HepG2 (cell line): Measurements from ENCODE around the gene ISY1. TPM values are rescaled to one million over a fixed set of nuclear protein-coding genes. Genes with fewer than 3 reads are reported as not detected.

Source experiments
- ATAC-seq: fragments of 200-7000 bp; cut with Tn5 transposase; 3 replicates; pipeline ENCODE4 v1.9.1; 2020; ENCODE audit warnings: mild to moderate bottlenecking, moderate library complexity
- BruUV-seq: library from RNA; stranded (reverse); fragments of 400-500 nt; replicated peaks from 2 replicates; lab custom pipeline; 2021; lab: Mats Ljungman, UMichigan
- CTCF ChIA-PET: fragments of 300-600 bp; formaldehyde crosslinking; extraction: SDS; loops from one replicate; lab custom pipeline; 2021; ENCODE audit warnings: low total read pairs, inconsistent platforms, low intra/inter-chr PET ratio; lab: Yijun Ruan, JAX
- POLR2A ChIA-PET: fragments of 350-600 bp; sonication (Branson Sonifier 250); formaldehyde crosslinking; loops from one replicate; lab custom pipeline; 2020; ENCODE audit warnings: antibody characterized with exemption, inconsistent platforms; lab: Yijun Ruan, JAX
- DNase-seq: peaks from one replicate; pipeline ENCODE4 v3.0.0-alpha.2; 2015; ENCODE audit warnings: low spot score
- FAIRE-seq: peaks from 3 replicates; lab custom pipeline; 2011; peaks lifted over from hg19 to GRCh38; lab: Jason Lieb, UNC
- H2AFZ ChIP-seq: one replicate; pipeline ENCODE4 v1.6.1; 2011; ENCODE audit warnings: low read length, inconsistent platforms
- H3K27ac ChIP-seq: fragments of 300-600 bp; 3 replicates; pipeline ENCODE4 v1.8.0; 2011; ENCODE audit warnings: mixed run types, mild to moderate bottlenecking, mixed read lengths, low read length, inconsistent platforms; ENCODE audit not compliant: insufficient read depth; ENCODE audit errors: extremely low read length
- H3K27me3 ChIP-seq, 2 experiments: fragments of 200-600 bp in 1 of 2; 2 replicates in 1 of 2; 3 replicates in 1 of 2; pipeline versions ENCODE4 v1.6.0 to v1.8.0; 2011; ENCODE audit warnings: low read length in 2 of 2, mild to moderate bottlenecking in 2 of 2, moderate library complexity in 2 of 2, inconsistent platforms in 1 of 2; ENCODE audit not compliant: insufficient read depth in 2 of 2, control insufficient read depth in 1 of 2
- H3K36me3 ChIP-seq, 2 experiments: fragments of 200-600 bp in 1 of 2; replicated peaks in 1 of 2; 2 replicates in 1 of 2; 3 replicates in 1 of 2; pipeline versions ENCODE4 v1.5.1 to v1.8.0; 2011; ENCODE audit warnings: low read length in 2 of 2, inconsistent platforms in 1 of 2; ENCODE audit not compliant: insufficient read depth in 2 of 2, control insufficient read depth in 1 of 2
- H3K4me1 ChIP-seq: 2 replicates; pipeline ENCODE4 v1.5.1; 2012; ENCODE audit warnings: low read length, inconsistent platforms; ENCODE audit not compliant: insufficient read depth
- H3K4me2 ChIP-seq: 2 replicates; pipeline ENCODE4 v1.6.0; 2011; ENCODE audit warnings: low read depth, low read length, inconsistent platforms
- H3K4me3 ChIP-seq, 3 experiments: fragments of 200-600 bp in 1 of 3; sonication (generic), shearing (Covaris generic) in 1 of 3; replicated peaks in 1 of 3; 2 replicates each; pipeline ENCODE4 v1.5.1; 2011 to 2016; ENCODE audit warnings: low read length in 3 of 3, inconsistent platforms in 2 of 3, low read depth in 2 of 3, mild to moderate bottlenecking in 2 of 3, control low read depth in 1 of 3, mixed read lengths in 1 of 3; ENCODE audit not compliant: insufficient read depth in 1 of 3
- H3K79me2 ChIP-seq: one replicate; pipeline ENCODE4 v1.6.1; 2011; ENCODE audit warnings: low read length, inconsistent platforms; ENCODE audit not compliant: insufficient read depth
- H3K9ac ChIP-seq: 2 replicates; pipeline ENCODE4 v1.6.0; 2011; ENCODE audit warnings: mild to moderate bottlenecking, low read depth, low read length, inconsistent platforms; ENCODE audit not compliant: insufficient read depth
- H3K9me3 ChIP-seq: 2 replicates; pipeline ENCODE4 v1.5.1; 2012; ENCODE audit warnings: mild to moderate bottlenecking, low read length
- H4K20me1 ChIP-seq: 2 replicates; pipeline ENCODE4 v1.6.0; 2011; ENCODE audit warnings: inconsistent platforms, mild to moderate bottlenecking, low read length, moderate library complexity; ENCODE audit not compliant: insufficient read depth
- FOXP4 ChIP-seq: sonication (generic); formaldehyde crosslinking; IDR thresholded peaks from 2 replicates; pipeline ENCODE4 v1.4.0; 2020; ENCODE audit warnings: missing genetic modification reagents
- KAT7 ChIP-seq: IDR thresholded peaks from 2 replicates; pipeline ENCODE4 v1.6.1; 2018; ENCODE audit warnings: borderline replicate concordance, missing compliant biosample characterization
- SIX4 ChIP-seq: sonication (generic); formaldehyde crosslinking; IDR thresholded peaks from 2 replicates; pipeline ENCODE4 v1.4.0; 2020; ENCODE audit warnings: missing genetic modification reagents
- SSRP1 ChIP-seq: IDR thresholded peaks from 2 replicates; pipeline ENCODE4 v1.6.1; 2016; ENCODE audit warnings: control low read depth
- ZBTB43 ChIP-seq: sonication (generic); formaldehyde crosslinking; conservative IDR thresholded peaks from 2 replicates; pipeline ENCODE4 v1.4.0; 2020; ENCODE audit warnings: missing genetic modification reagents
- ZC3H4 ChIP-seq: sonication (generic); formaldehyde crosslinking; IDR thresholded peaks from 2 replicates; pipeline ENCODE4 v1.4.0; 2020; ENCODE audit warnings: missing genetic modification reagents, borderline replicate concordance
- ZFP1 ChIP-seq: IDR thresholded peaks from 2 replicates; pipeline ENCODE4 v1.6.1; 2016
- ZNF160 ChIP-seq: sonication (generic); formaldehyde crosslinking; IDR thresholded peaks from 2 replicates; pipeline ENCODE4 v1.8.0; 2022; ENCODE audit warnings: mild to moderate bottlenecking, inconsistent platforms, missing genetic modification reagents
- ZNF276 ChIP-seq: sonication (generic); formaldehyde crosslinking; IDR thresholded peaks from 2 replicates; pipeline ENCODE4 v1.4.0; 2020; ENCODE audit warnings: mild to moderate bottlenecking, low read depth, missing genetic modification reagents
- ZNF382 ChIP-seq: sonication (generic); formaldehyde crosslinking; IDR thresholded peaks from 2 replicates; pipeline ENCODE4 v1.5.0; 2020; ENCODE audit warnings: missing genetic modification reagents, mild to moderate bottlenecking, borderline replicate concordance
- ZNF564 ChIP-seq: sonication (generic); formaldehyde crosslinking; IDR thresholded peaks from 2 replicates; pipeline ENCODE4 v1.8.1; 2023; ENCODE audit warnings: mild to moderate bottlenecking, missing genetic modification reagents
- ZNF567 ChIP-seq: sonication (generic); formaldehyde crosslinking; IDR thresholded peaks from 2 replicates; pipeline ENCODE4 v1.8.1; 2023; ENCODE audit warnings: mild to moderate bottlenecking, missing genetic modification reagents, borderline replicate concordance
- ZNF652 ChIP-seq: IDR thresholded peaks from 2 replicates; pipeline ENCODE4 v1.6.1; 2016; ENCODE audit warnings: low read depth, borderline replicate concordance
- ZNF780A ChIP-seq: sonication (generic); formaldehyde crosslinking; IDR thresholded peaks from 2 replicates; pipeline ENCODE4 v1.8.0; 2022; ENCODE audit warnings: mild to moderate bottlenecking, missing genetic modification reagents, moderate library complexity
- WGBS: methylation state at CpG from one replicate; pipeline ENCODE4 v1.1.6; 2017; ENCODE audit warnings: low lambda C conversion rate; 5-methylcytosine and 5-hydroxymethylcytosine counted together
- in situ Hi-C: cut with HindIII; loops from 2 replicates; pipeline ENCODE4 v1.10.0; 2017; ENCODE audit warnings: low pct_unique_long_range_greater_than_20kb; ENCODE audit not compliant: extremely low pct_ligation_motif_present
- intact Hi-C: fragments of 100-400 bp; cut with micrococcal nuclease; formaldehyde crosslinking; loops from one replicate; pipeline ENCODE4 v1.10.0; 2022; ENCODE audit not compliant: unreplicated experiment
- polyA plus RNA-seq, 8 experiments: library from polyadenylated mRNA; depleted of rRNA in 3 of 8; stranded (reverse) in 7 of 8; unstranded in 1 of 8; fragments of >200 nt; fragmentation: Illumina TruSeq in 4 of 8; extraction: Trizol in 4 of 8; gene quantifications; 2 replicates each; pipeline versions ENCODE4 v1.2.1 to v1.2.3, GENCODE V29; 2011 to 2016; ENCODE audit warnings: low read depth in 4 of 8, missing spikeins in 1 of 8, mixed read lengths in 1 of 8; ENCODE audit not compliant: insufficient read depth in 1 of 8
- total RNA-seq, 5 experiments: library from RNA; depleted of rRNA; stranded (reverse); fragments of >200 nt; fragmentation: Illumina TruSeq; extraction: Trizol; gene quantifications; 2 replicates each; pipeline ENCODE4 v1.2.3, GENCODE V29; 2016; ENCODE audit warnings: low read depth in 1 of 5

ISY1 gene
- total and polyA plus RNA-seq, 2 of the 13 experiments (the other 11 are each of a cell fraction or from before 2014, with no cell fraction given), result 21.0 to 39.1 TPM

GRCh38 chr3:129100274-129100673 is 60.6 kb downstream of the ISY1 start:
- Histone ChIP-seq H3K36me3 (peaks cover 9 to 26% of the 10 kb centered on the region in 2 experiments; a peak in 4 of 5 replicates), H3K4me3 (no peak overlapping the region), H3K79me2 (peaks cover 40% of the 10 kb centered on the region), H3K9ac (no peak overlapping the region), H3K27me3 (no peaks in the 10 kb centered on the region), H3K4me1 (no peaks in the 10 kb centered on the region), H3K27ac (no peak overlapping the region), H3K4me2 (no peak overlapping the region), H2AFZ (no peak overlapping the region), H3K9me3 (no peaks in the 10 kb centered on the region), H4K20me1 (peaks cover 33% of the 10 kb centered on the region; the same call in 1 of the 2 replicates)
- intact Hi-C loops (no loop called here), in situ Hi-C loops (no loop called here)
- ChIA-PET POLR2A (no interaction called here), CTCF (no interaction called here)
- TF ChIP-seq ZFP1 (CRISPR knock-in tag) (no peak), ZNF567 (no peak), ZNF160 (CRISPR knock-in tag) (no peak), SIX4 (CRISPR knock-in tag) (no peak), SSRP1 (CRISPR knock-in tag) (no peak), ZNF564 (CRISPR knock-in tag) (no peak), ZNF382 (CRISPR knock-in tag) (no peak), FOXP4 (CRISPR knock-in tag) (no peak), ZBTB43 (no peak), ZNF652 (CRISPR knock-in tag) (no peak), ZNF276 (CRISPR knock-in tag) (no peak), ZNF780A (CRISPR knock-in tag) (no peak), KAT7 (no peak), ZC3H4 (CRISPR knock-in tag) (no peak)
- BruUV-seq, result no TSS peak
- no peak for ATAC-seq
- DNase-seq, result no peak
- no peak for FAIRE-seq
- 70% methylated on average over 1 of the region's 1 CpG for WGBS
